GM06990 (cell line): ENCODE results near the gene KBTBD2.
"Not testable (repeated sequence)": the region's sequence is repeated elsewhere in the genome, so short reads cannot be mapped to it uniquely, and the experiment has no call there.

Source experiments
- DNase-seq: peaks from one replicate; pipeline ENCODE4 v3.0.0-alpha.2; 2011; ENCODE audit not compliant: insufficient read length; ENCODE audit errors: extremely low read depth
- H3K27me3 ChIP-seq: replicated peaks from 2 replicates; pipeline ENCODE4 v1.6.0; 2011; ENCODE audit warnings: low read length; ENCODE audit not compliant: control insufficient read depth, insufficient read depth
- H3K36me3 ChIP-seq: 2 replicates; pipeline ENCODE4 v1.5.1; 2011; ENCODE audit warnings: low read length; ENCODE audit not compliant: control insufficient read depth, insufficient read depth
- H3K4me3 ChIP-seq: replicated peaks from 2 replicates; pipeline ENCODE4 v1.5.1; 2011; ENCODE audit warnings: low read depth, mild to moderate bottlenecking, control low read depth, low read length
- CTCF ChIP-seq: IDR thresholded peaks from 2 replicates; pipeline ENCODE4 v1.5.1; 2011; ENCODE audit warnings: low read length, control low read depth, mild to moderate bottlenecking, inconsistent platforms; ENCODE audit not compliant: insufficient read depth, poor library complexity, severe bottlenecking

The KBTBD2 gene

GRCh38 chr7:32900433-32900995 lies 9.0 kb upstream of the KBTBD2 start:
- Histone ChIP-seq H3K36me3 (no peaks in the 10 kb centered on the region), H3K4me3 (no peak overlapping the region), H3K27me3 (no peaks in the 10 kb centered on the region)
- TF ChIP-seq CTCF = no peak
- DNase-seq = no peak

DNA sequence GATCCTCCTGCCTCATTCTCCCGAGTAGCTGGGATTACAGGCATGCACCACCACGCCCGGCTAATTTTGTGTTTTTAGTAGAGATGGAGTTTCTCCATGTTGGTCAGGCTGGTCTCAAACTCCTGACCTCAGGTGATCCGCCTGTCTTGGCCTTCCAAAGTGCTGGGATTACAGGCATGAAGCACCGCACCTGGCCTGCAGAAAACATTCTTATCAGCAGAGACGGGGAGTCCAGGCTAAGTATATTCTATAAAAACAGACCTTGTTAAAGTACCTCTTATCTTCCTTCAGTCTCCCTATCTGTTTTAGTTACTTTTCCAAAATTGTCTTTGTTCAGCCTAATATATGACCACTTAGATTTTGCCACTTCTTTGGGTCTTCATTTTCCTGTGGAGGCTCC lies 5.8 kb upstream of the KBTBD2 start:
- H3K27me3 ChIP-seq, H3K36me3 ChIP-seq, DNase-seq, H3K4me3 ChIP-seq: not testable (repeated sequence)

DNA sequence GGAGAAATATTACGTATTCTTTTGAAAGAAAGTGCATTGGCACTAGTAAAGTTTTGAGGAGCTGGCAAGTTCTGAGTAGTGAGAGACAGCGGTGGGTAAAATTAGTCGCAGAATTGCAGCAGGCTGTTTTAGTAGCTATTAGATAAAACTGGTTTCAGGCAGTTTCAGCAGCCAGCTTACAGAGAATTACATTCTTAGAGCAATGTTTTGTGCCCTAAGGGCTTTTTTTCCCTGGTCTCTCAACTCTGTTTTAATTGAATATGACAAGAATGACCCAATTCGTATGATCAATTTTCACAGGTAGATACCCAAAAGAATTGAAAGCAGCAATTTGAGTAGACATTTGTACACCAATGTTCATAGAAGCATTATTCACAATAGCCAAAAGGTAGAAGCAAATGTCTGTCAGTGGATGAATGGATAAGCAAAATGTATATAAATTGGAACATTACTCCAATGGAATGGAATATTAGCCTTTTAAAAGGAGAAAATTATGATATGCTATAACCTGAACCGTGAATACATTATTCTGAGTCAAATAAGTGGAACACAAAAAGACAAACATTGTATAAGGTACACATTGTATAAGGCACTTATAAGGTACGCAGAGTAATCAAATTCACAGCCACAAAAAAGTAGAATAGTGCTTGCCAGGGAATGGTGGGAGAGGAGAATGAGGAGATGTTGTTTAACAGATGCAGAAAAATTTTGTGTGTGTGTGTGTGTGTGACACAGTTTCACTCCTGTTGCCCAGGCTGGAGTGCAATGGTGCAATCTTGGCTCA lies 5.2 kb upstream of the KBTBD2 start:
- TF ChIP-seq CTCF = no peak
- no peak overlapping the region for H3K4me3 ChIP-seq
- H3K36me3 ChIP-seq = no peaks in the 10 kb centered on the region
- no peak for DNase-seq
- no peaks in the 10 kb centered on the region for H3K27me3 ChIP-seq

- Histone ChIP-seq H3K4me3 (no peak overlapping the region), H3K36me3 (no peaks in the 10 kb centered on the region), H3K27me3 (no peaks in the 10 kb centered on the region)
- DNase-seq = no peak
- no peak for TF ChIP-seq CTCF
Measured at GRCh38 chr7:32894171-32894570, 2.6 kb upstream of the KBTBD2 start.

GRCh38 chr7:32893722-32894121 lies 2.2 kb upstream of the KBTBD2 start:
- TF ChIP-seq CTCF = no peak
- DNase-seq = no peak
- H3K4me3 ChIP-seq = no peak overlapping the region
- H3K36me3 ChIP-seq = no peaks in the 10 kb centered on the region
- H3K27me3 ChIP-seq = no peaks in the 10 kb centered on the region

GRCh38 chr7:32893207-32893524 lies 1.6 kb upstream of the KBTBD2 start:
- Histone ChIP-seq H3K36me3 (no peaks in the 10 kb centered on the region), H3K4me3 (no peak overlapping the region), H3K27me3 (no peaks in the 10 kb centered on the region)
- no peak for TF ChIP-seq CTCF
- DNase-seq = no peak
